AG08396 (cell line): ENCODE data around the gene HPS1.
"Not testable (repeated sequence)": the region's sequence is repeated elsewhere in the genome, so short reads cannot be mapped to it uniquely, and the experiment has no call there.

Experiments
- DNase-seq: peaks from one replicate; pipeline ENCODE4 v3.0.0; 2012; ENCODE audit warnings: low spot score, mixed read lengths

HPS1 gene

GRCh38 chr10:98389398-98389797 lies 57.3 kb downstream of the HPS1 start:
- no peak for DNase-seq

- no peak for DNase-seq
These were observed 58.6 kb downstream of the HPS1 start for GRCh38 chr10:98388101-98388655.

GRCh38 chr10:98384531-98385133 lies 62.1 kb downstream of the HPS1 start:
- no peak for DNase-seq

GRCh38 chr10:98383869-98384268 lies 62.9 kb downstream of the HPS1 start:
- DNase-seq, result no peak

GRCh38 chr10:98383134-98383667 lies 63.5 kb downstream of the HPS1 start:
- not testable (repeated sequence) for DNase-seq

GRCh38 chr10:98382691-98383101 lies 64.0 kb downstream of the HPS1 start:
- DNase-seq, result no peak

GRCh38 chr10:98380493-98381339 lies 66.0 kb downstream of the HPS1 start:
- DNase-seq, result no peak

GRCh38 chr10:98378722-98379121 lies 68.0 kb downstream of the HPS1 start:
- no peak for DNase-seq

- DNase-seq, result no peak
These were observed 69.2 kb downstream of the HPS1 start for GRCh38 chr10:98377536-98377935.

GRCh38 chr10:98377001-98377400 lies 69.7 kb downstream of the HPS1 start:
- no peak for DNase-seq

GRCh38 chr10:98376485-98376884 lies 70.2 kb downstream of the HPS1 start:
- no peak for DNase-seq

GRCh38 chr10:98374217-98374985 lies 72.3 kb downstream of the HPS1 start:
- DNase-seq, result peak; percentile 63

- DNase-seq, result no peak
These were observed 73.3 kb downstream of the HPS1 start for GRCh38 chr10:98373260-98374040.

GRCh38 chr10:98370831-98371820 lies 75.6 kb downstream of the HPS1 start:
- DNase-seq, result no peak

GRCh38 chr10:98369801-98370200 lies 76.9 kb downstream of the HPS1 start:
- no peak for DNase-seq

- DNase-seq, result no peak
These were observed 78.1 kb downstream of the HPS1 start for GRCh38 chr10:98368644-98369043.

- no peak for DNase-seq
These were observed 78.9 kb downstream of the HPS1 start for GRCh38 chr10:98367604-98368451.
